ENCODE data around the gene C17orf114.

Gene C17orf114

GRCh38 chr17:4806777-4807604 is 4.9 kb upstream of the C17orf114 start, which contains the start of gene PLD2:
TSS of gene PLD2 (plus strand) at chr17:4807152. CDS start at chr17:4807773, 621 bp downstream.
- intact Hi-C loops (cut with micrococcal nuclease; ENCODE audit: unreplicated experiment) = no loop called here
- peak within 1 kb of the TSS; percentile 84 for H3K9ac ChIP-seq (ENCODE audit: insufficient read depth, low read depth, low read length)
- H3K36me3 ChIP-seq (replicated peaks in 1 of 2; ENCODE audit: control insufficient read depth in 1 of 2, insufficient read depth in 2 of 2, low read length in 2 of 2) = peaks cover 4 to 6% of the 10 kb centered on the region in 2 experiments; a peak in 2 of 5 replicates
- H3K79me2 ChIP-seq (ENCODE audit: insufficient read depth, low read length) = peaks cover 3% of the 10 kb centered on the region
- H3K4me1 ChIP-seq (ENCODE audit: insufficient read depth, low read length) = peaks cover 29% of the 10 kb centered on the region
- peak; percentile 97 for ATAC-seq
- peak within 1 kb of the TSS; percentile 80 to 96 (median 92) for H3K4me3 ChIP-seq (replicated peaks in 1 of 3; ENCODE audit: insufficient read depth in 1 of 3, low read depth in 2 of 3, low read length in 3 of 3)
- ChIA-PET CTCF (ENCODE audit: low intra/inter-chr PET ratio, low total read pairs) (interaction anchor here (1.4 kb wide), 1 partner anchor 76 kb away, joined by 4 read pairs; the partner anchor contains the start of gene MED11), POLR2A (interaction anchor here (0.6 to 2.5 kb wide), 18 partner anchors 11 to 103 kb away, joined by 3 to 26 read pairs (median 6); partner anchors contain the start of genes ARRB2, GLTPD2, PELP1 and PSMB6)
- no peaks in the 10 kb centered on the region for H4K20me1 ChIP-seq (ENCODE audit: insufficient read depth, low read length)
- no peak for FAIRE-seq
- 0% methylated on average over 1 of the region's 106 CpGs for WGBS (ENCODE audit: low lambda C conversion rate)
- H3K9me3 ChIP-seq (ENCODE audit: low read length) = no peaks in the 10 kb centered on the region
- peak within 1 kb of the TSS; percentile 83 for H2AFZ ChIP-seq (ENCODE audit: low read length)
- no peaks in the 10 kb centered on the region for H3K27me3 ChIP-seq (ENCODE audit: control insufficient read depth in 1 of 2, insufficient read depth in 2 of 2, low read length in 2 of 2)
- peak; percentile 69 for DNase-seq (ENCODE audit: low spot score)
- in situ Hi-C loops (cut with HindIII; ENCODE audit: extremely low pct_ligation_motif_present, low pct_unique_long_range_greater_than_20kb) = loop anchor here (5.0 kb wide), 1 partner anchor 75 kb away; no protein-coding TSS in a partner anchor
- peak within 1 kb of the TSS; percentile 88 for H3K4me2 ChIP-seq (ENCODE audit: low read depth, low read length)
- peak within 1 kb of the TSS; percentile 49 for H3K27ac ChIP-seq (ENCODE audit: extremely low read length, insufficient read depth, low read length)
- no TSS peak for BruUV-seq (replicated peaks)
- TF ChIP-seq POLR2AphosphoS5 (IDR thresholded peaks at IDR 0.05; ENCODE audit: low read depth, low read length) (peak; percentile 48), KDM3A (CRISPR knock-in tag; IDR thresholded peaks at IDR 0.05; ENCODE audit: low read depth) (no peak), SAP130 (CRISPR knock-in tag; IDR thresholded peaks at IDR 0.05; ENCODE audit: low read depth) (peak; percentile 64), ZNF572 (CRISPR knock-in tag; IDR thresholded peaks at IDR 0.05) (no peak), GABPB1 (CRISPR knock-in tag; IDR thresholded peaks at IDR 0.05) (peak; percentile 40; the same call in 1 of the 2 replicates), ZNF335 (CRISPR knock-in tag; IDR thresholded peaks at IDR 0.05) (no peak), HES4 (CRISPR knock-in tag; IDR thresholded peaks at IDR 0.05; ENCODE audit: borderline replicate concordance) (0 out of 2 replicates have a peak, but pooled peaks have one; percentile 35), ZNF224 (CRISPR knock-in tag; IDR thresholded peaks at IDR 0.05) (no peak), RAD21 (CRISPR knock-in tag; IDR thresholded peaks at IDR 0.05) (peak; percentile 55; the same call in 1 of the 2 replicates), NONO (IDR thresholded peaks at IDR 0.05) (no peak), NONO (CRISPR knock-in tag; conservative IDR thresholded peaks at IDR 0.05) (peak; percentile 50; the same call in 1 of the 2 replicates), EEA1 (CRISPR knock-in tag; IDR thresholded peaks at IDR 0.05; ENCODE audit: borderline replicate concordance) (no peak), ZNF18 (CRISPR knock-in tag; IDR thresholded peaks at IDR 0.05; ENCODE audit: insufficient replicate concordance) (no peak), ZNF687 (CRISPR knock-in tag; IDR thresholded peaks at IDR 0.05) (peak; percentile 51; the same call in 1 of the 2 replicates), MXD3 (CRISPR knock-in tag; IDR thresholded peaks at IDR 0.05) (peak; percentile 54; the same call in 1 of the 2 replicates), HOXA3 (CRISPR knock-in tag; IDR thresholded peaks at IDR 0.05) (peak; percentile 44), NFKB2 (CRISPR knock-in tag; IDR thresholded peaks at IDR 0.05; ENCODE audit: borderline replicate concordance) (peak; percentile 45; the same call in 1 of the 2 replicates), ZSCAN29 (CRISPR knock-in tag; conservative IDR thresholded peaks at IDR 0.05) (no peak), HNRNPLL (IDR thresholded peaks at IDR 0.05; ENCODE audit: low read depth, low read length, poor library complexity, severe bottlenecking) (peak; percentile 26)
